ENCODE measurements around the gene PRKAG2.

Gene PRKAG2

DNA sequence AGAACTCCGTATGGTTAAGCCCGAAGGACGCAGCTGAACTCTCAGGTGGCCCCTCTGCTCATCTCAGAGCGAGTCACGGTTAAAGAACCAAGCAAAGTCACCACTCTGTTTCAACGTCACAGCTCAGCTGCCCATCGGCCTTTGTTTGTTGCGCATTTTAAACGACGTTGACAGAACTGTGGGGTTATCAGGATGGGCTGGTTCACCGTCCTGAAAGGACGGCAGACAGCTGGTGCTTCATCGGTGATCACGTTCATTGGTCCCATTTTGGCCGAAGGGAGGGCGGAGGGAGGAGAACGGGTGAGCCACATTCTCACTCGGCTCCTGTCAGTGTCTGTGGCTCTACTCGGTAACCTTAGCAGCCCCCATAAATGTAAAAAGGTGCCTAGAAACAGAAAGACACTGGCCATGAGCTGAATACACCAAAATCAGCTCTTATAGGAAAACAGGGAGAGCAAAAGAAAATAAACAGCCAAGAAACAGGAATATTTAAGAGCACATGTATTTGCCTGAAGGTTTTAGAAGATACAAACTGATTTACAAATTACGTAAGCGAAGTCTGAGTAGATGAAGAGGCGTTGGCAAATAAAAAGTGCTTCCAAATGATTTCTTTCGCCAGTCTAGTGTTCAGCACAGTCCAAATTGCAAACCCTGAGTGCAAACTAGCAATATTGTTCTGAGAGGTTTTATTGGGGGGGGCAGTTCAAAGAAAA is 8.4 kb downstream of the PRKAG2 start:
- Histone ChIP-seq H3K4me3 (ENCODE audit: low read length) (no peak overlapping the region), H3K9ac (ENCODE audit: low read depth, low read length) (no peak overlapping the region), H3K9me3 (ENCODE audit: insufficient read depth, low read depth, low read length) (no peaks in the 10 kb centered on the region), H3K27me3 (ENCODE audit: insufficient read depth, low read length) (no peaks in the 10 kb centered on the region; the same call in 1 of the 2 replicates), H3K4me1 (ENCODE audit: insufficient read depth, low read length) (peaks cover 12% of the 10 kb centered on the region; the same call in 1 of the 2 replicates), H3K36me3 (ENCODE audit: insufficient read depth, low read depth, low read length) (no peaks in the 10 kb centered on the region), H3K27ac (ENCODE audit: low read length) (no peak overlapping the region)

DNA sequence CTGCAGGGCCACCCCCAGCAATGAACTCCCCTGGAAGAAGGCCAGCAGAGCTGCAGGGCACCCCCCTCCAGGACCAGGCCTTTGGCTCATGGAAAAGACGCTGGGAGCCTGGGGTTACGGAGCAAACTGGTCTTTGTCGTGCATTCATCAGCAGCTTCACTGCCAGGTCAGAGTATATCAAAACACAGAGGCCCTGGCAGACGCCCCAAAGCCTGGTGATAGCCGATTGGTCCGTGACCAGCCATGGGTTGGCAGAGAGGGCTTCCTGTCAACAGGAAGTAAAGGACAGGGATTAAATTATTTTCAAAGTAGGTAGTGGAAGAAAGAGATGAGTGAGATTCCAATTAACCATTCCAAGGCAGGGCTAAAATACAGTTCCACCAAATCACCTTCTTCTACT is 9.0 kb downstream of the PRKAG2 start:
- no peaks in the 10 kb centered on the region for H3K36me3 ChIP-seq (ENCODE audit: insufficient read depth, low read depth, low read length)
- no peak overlapping the region for H3K9ac ChIP-seq (ENCODE audit: low read depth, low read length)
- no peaks in the 10 kb centered on the region; the same call in 1 of the 2 replicates for H3K27me3 ChIP-seq (ENCODE audit: insufficient read depth, low read length)
- no peak overlapping the region for H3K4me3 ChIP-seq (ENCODE audit: low read length)
- H3K4me1 ChIP-seq (ENCODE audit: insufficient read depth, low read length), result peaks cover 12% of the 10 kb centered on the region; the same call in 1 of the 2 replicates
- H3K27ac ChIP-seq (ENCODE audit: low read length), result no peak overlapping the region
- H3K9me3 ChIP-seq (ENCODE audit: insufficient read depth, low read depth, low read length), result no peaks in the 10 kb centered on the region

DNA sequence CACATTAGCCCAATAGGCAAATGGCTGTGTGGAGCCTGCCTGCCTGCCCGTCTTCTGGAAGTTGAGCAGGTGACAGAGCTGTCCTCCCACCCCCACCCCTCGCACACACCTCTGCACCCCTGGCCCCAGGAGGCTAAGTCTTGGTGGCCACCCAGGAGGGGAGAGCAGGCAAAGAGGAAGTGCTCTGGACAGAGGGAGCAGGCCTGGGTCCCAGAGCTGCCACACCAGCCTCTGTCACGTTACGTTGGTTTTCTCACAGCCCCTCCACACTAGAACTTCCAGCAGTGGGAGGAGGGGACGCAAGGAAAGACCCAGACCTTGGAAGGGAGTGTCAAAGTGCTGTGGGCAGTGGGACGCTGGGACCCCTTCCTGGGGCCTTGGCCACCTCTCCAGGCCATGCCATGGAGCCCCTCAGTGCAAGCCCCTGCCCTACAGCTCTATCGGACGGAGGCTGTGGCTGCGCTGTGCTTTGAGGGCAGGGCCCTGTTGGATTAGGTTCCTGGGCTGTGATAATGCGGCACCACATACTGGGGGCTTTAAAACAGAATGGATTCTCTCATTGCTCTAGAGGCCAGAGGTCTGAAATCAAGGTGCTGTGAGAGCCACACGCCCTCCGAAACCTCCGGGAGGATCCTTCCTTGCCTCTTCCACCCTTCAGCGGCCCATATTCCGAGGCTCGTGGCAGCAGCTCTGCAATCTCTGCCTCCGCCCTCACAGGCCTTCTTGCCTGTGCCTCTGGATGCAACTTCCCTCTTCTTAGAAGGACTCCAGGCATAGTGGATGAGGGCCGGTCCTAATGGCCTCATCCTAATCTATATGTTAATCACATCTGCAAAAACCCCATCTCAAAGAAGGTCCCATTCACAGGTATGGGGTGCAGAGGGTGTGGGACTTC is 9.9 kb downstream of the PRKAG2 start:
- H3K27me3 ChIP-seq (ENCODE audit: insufficient read depth, low read length), result no peaks in the 10 kb centered on the region; the same call in 1 of the 2 replicates
- peaks cover 12% of the 10 kb centered on the region; the same call in 1 of the 2 replicates for H3K4me1 ChIP-seq (ENCODE audit: insufficient read depth, low read length)
- no peak overlapping the region for H3K9ac ChIP-seq (ENCODE audit: low read depth, low read length)
- H3K4me3 ChIP-seq (ENCODE audit: low read length), result no peak overlapping the region
- H3K36me3 ChIP-seq (ENCODE audit: insufficient read depth, low read depth, low read length), result no peaks in the 10 kb centered on the region
- no peak overlapping the region for H3K27ac ChIP-seq (ENCODE audit: low read length)
- no peaks in the 10 kb centered on the region for H3K9me3 ChIP-seq (ENCODE audit: insufficient read depth, low read depth, low read length)

DNA sequence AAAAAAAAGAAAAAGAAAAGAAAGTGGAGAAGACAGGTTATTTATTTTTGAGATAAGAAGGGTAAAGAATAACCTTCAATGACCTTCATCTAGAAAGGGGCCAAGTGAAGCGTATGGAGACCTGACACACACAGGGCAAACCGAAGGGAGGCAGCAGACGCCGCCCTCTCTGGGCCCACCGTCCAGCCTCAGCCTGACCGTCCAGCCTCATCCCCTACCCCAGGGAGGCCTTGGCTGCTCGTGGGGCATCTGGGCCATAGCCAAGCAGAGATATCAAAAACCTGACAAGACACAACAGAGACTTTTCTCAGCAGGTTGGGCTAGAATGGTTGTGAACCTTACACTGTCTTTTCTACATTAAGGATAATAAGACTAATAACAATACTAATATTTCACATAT is 10.9 kb downstream of the PRKAG2 start:
- no peaks in the 10 kb centered on the region for H3K9me3 ChIP-seq (ENCODE audit: insufficient read depth, low read depth, low read length)
- H3K27ac ChIP-seq (ENCODE audit: low read length), result no peak overlapping the region
- peaks cover 12% of the 10 kb centered on the region; the same call in 1 of the 2 replicates for H3K4me1 ChIP-seq (ENCODE audit: insufficient read depth, low read length)
- no peak overlapping the region for H3K9ac ChIP-seq (ENCODE audit: low read depth, low read length)
- H3K4me3 ChIP-seq (ENCODE audit: low read length), result no peak overlapping the region
- no peaks in the 10 kb centered on the region for H3K36me3 ChIP-seq (ENCODE audit: insufficient read depth, low read depth, low read length)
- no peaks in the 10 kb centered on the region; the same call in 1 of the 2 replicates for H3K27me3 ChIP-seq (ENCODE audit: insufficient read depth, low read length)

DNA sequence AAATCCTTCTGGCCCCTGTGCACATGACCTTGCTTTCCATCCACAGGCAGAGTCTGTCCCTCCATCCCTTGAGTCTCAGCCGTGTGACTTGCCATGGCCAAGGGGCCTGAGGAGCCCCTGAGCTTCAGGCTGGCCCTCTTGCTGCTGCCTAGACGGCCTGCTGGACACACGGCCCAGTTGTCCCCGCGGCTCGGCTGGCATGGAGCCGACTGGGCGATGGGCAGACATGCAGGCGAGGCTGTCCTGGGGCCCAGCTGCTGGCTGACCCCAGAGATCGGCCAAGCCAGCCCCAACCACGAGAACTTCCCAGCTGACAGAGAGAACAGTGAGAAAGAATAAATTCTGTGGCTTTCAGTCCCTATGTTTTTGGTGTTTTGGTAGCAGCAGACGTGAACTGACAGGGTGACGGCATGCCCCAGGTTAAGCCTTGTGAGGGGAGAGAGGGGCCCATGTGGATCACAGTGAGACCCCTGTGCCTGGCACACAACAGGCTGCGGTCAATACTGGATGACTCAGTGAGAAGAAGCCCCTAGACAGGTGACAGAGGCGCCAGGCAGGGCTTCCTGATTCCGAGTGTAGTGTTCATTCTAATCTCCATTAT is 11.7 kb downstream of the PRKAG2 start:
- Histone ChIP-seq H3K9ac (ENCODE audit: low read depth, low read length) (no peak overlapping the region), H3K9me3 (ENCODE audit: insufficient read depth, low read depth, low read length) (no peaks in the 10 kb centered on the region), H3K4me3 (ENCODE audit: low read length) (no peak overlapping the region), H3K4me1 (ENCODE audit: insufficient read depth, low read length) (peaks cover 12% of the 10 kb centered on the region; the same call in 1 of the 2 replicates), H3K27ac (ENCODE audit: low read length) (no peak overlapping the region), H3K36me3 (ENCODE audit: insufficient read depth, low read depth, low read length) (no peaks in the 10 kb centered on the region), H3K27me3 (ENCODE audit: insufficient read depth, low read length) (no peaks in the 10 kb centered on the region; the same call in 1 of the 2 replicates)

DNA sequence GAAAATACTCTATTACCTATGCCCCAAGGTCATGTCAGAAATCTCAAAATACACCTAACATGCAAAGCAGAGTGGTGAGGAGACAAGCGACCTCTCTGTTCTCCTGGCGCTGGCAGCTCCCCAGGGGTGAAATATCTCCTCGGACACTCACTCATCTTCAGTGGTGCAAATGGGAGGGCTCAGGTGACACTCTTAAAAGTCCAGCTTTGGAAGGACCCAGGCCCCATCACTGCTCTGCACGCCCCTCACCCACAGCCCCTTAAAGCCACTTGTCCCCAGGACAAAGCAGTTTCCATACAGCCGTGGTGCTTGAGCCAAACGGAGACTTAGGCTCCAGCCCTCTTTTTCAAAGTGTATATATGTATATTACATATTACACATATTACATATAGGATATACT is 12.4 kb downstream of the PRKAG2 start:
- no peak overlapping the region for H3K9ac ChIP-seq (ENCODE audit: low read depth, low read length)
- no peak overlapping the region for H3K4me3 ChIP-seq (ENCODE audit: low read length)
- H3K27me3 ChIP-seq (ENCODE audit: insufficient read depth, low read length), result no peaks in the 10 kb centered on the region; the same call in 1 of the 2 replicates
- peaks cover 12% of the 10 kb centered on the region; the same call in 1 of the 2 replicates for H3K4me1 ChIP-seq (ENCODE audit: insufficient read depth, low read length)
- H3K36me3 ChIP-seq (ENCODE audit: insufficient read depth, low read depth, low read length), result no peaks in the 10 kb centered on the region
- no peaks in the 10 kb centered on the region for H3K9me3 ChIP-seq (ENCODE audit: insufficient read depth, low read depth, low read length)
- H3K27ac ChIP-seq (ENCODE audit: low read length), result no peak overlapping the region

DNA sequence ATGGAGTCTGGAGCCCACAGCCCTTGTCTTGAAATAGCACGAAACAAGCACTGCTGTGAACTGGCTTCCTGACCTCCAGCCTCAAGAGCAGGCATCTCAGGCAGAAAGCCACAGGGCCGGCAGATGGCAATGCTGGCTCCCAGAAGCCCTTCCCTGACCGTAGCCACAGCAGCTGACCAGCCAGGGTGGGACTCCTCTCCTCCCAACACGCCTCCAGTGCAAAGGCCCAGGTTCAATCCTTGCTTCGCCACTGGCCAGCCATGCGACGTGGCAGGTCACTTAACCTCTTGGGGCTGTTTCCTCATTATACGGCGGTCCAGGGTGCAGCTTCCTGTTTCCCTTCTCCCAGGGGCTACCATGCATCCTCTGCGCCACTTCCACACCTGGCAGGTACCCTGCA is 12.8 kb downstream of the PRKAG2 start:
- Histone ChIP-seq H3K27me3 (ENCODE audit: insufficient read depth, low read length) (no peaks in the 10 kb centered on the region), H3K4me3 (ENCODE audit: low read length) (no peak overlapping the region), H3K4me1 (ENCODE audit: insufficient read depth, low read length) (peaks cover 12% of the 10 kb centered on the region; the same call in 1 of the 2 replicates), H3K27ac (ENCODE audit: low read length) (no peak overlapping the region), H3K9ac (ENCODE audit: low read depth, low read length) (no peak overlapping the region), H3K36me3 (ENCODE audit: insufficient read depth, low read depth, low read length) (no peaks in the 10 kb centered on the region), H3K9me3 (ENCODE audit: insufficient read depth, low read depth, low read length) (no peaks in the 10 kb centered on the region)

DNA sequence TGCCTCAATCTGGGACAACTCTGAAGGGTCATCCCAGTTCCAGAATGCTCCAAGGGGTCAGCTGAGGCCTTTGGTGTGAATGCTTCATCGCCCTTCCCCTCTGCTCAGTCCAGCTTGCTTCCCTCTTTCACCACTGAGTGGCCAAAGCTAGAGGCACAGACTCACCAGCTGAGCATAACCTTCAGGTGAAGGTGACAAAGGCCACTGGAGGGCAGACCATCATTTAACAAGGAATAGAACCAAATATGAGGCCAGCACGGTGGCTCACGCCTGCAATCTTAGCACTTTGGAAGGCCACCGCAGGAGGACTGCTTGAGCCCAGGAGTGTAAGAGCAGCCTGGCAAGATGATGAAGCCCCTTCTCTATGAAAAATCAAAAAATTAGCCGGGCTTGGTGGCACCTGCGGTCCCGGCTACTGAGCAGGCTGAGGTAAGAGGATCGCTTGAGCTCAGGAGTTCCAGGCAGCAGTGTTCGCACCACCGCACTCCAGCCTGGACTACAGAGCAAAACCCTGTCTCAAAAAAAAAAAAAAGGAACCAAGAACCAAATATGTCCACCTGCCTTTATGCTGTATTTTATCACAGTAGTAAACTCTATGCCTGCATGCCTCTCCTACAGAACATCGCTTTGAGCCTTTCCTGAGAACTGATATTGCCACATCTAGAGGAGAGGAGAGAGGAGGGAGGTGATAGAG is 13.4 kb downstream of the PRKAG2 start:
- Histone ChIP-seq H3K4me1 (ENCODE audit: insufficient read depth, low read length) (peaks cover 8% of the 10 kb centered on the region; the same call in 1 of the 2 replicates), H3K9me3 (ENCODE audit: insufficient read depth, low read depth, low read length) (no peaks in the 10 kb centered on the region), H3K9ac (ENCODE audit: low read depth, low read length) (no peak overlapping the region), H3K27ac (ENCODE audit: low read length) (no peak overlapping the region), H3K36me3 (ENCODE audit: insufficient read depth, low read depth, low read length) (no peaks in the 10 kb centered on the region), H3K27me3 (ENCODE audit: insufficient read depth, low read length) (no peaks in the 10 kb centered on the region), H3K4me3 (ENCODE audit: low read length) (no peak overlapping the region)

DNA sequence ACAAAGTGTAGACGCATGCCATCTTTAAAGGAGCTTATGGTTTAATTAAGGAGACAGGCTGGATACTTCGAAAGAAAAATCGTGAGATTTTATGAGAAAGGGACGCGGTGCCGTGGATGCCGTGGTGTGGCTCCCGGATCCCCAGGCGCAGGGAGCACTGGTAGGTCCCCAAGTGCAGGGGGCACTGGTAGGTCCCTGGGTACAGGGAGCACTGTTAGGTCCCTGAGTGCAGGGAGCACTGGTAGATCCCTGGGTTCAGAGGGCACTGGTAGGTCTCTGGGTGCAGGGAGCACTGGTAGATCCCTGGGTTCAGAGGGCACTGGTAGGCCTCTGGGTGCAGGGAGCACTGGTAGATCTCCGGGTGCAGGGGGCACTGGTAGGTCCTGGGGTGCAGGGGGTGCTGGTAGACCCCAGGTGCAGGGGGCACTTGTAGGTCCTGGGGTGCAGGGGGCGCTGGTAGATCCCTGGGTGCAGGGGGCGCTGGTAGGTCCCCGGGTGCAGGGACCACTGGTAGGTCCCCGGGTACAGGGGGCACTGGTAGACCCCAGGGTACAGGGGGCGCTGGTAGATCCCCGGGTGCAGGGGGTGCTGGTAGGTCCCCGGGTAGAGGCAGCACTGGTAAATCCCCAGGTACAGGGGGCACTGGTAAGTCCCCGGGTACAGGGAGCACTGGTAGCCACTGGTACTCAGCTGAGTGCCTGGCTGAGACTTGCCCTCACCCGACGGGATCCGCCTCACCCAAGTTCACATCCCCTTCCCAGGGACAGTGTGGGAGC is 14.1 kb downstream of the PRKAG2 start:
- Histone ChIP-seq H3K9ac (ENCODE audit: low read depth, low read length) (no peak overlapping the region), H3K4me3 (ENCODE audit: low read length) (no peak overlapping the region), H3K9me3 (ENCODE audit: insufficient read depth, low read depth, low read length) (no peaks in the 10 kb centered on the region), H3K4me1 (ENCODE audit: insufficient read depth, low read length) (peaks cover 1% of the 10 kb centered on the region; the same call in 1 of the 2 replicates), H3K36me3 (ENCODE audit: insufficient read depth, low read depth, low read length) (no peaks in the 10 kb centered on the region), H3K27ac (ENCODE audit: low read length) (no peak overlapping the region), H3K27me3 (ENCODE audit: insufficient read depth, low read length) (no peaks in the 10 kb centered on the region)

DNA sequence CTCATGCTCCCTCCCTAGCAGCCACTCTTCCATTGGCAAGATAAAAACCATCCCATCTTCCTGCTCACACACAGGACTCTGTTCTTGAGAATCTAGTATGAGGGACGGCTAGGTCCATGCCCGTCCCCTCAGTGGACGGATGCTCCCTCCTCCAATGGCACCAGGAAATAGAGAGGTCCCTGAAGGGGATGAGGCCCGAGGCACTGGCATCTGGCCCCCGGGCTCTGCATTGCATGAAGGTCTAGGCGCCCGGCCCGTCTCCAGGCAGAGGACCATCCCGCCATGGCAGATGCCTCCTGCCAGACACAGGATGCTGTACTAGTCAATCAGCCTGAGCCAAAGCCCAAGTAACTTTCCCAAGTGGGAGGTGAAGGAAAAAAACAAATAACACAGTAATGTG is 15.0 kb downstream of the PRKAG2 start:
- Histone ChIP-seq H3K4me1 (ENCODE audit: insufficient read depth, low read length) (no peaks in the 10 kb centered on the region), H3K9ac (ENCODE audit: low read depth, low read length) (no peak overlapping the region), H3K9me3 (ENCODE audit: insufficient read depth, low read depth, low read length) (no peaks in the 10 kb centered on the region), H3K36me3 (ENCODE audit: insufficient read depth, low read depth, low read length) (no peaks in the 10 kb centered on the region), H3K27ac (ENCODE audit: low read length) (no peak overlapping the region), H3K4me3 (ENCODE audit: low read length) (no peak overlapping the region), H3K27me3 (ENCODE audit: insufficient read depth, low read length) (no peaks in the 10 kb centered on the region)
